Esophagus muscularis mucosa (tissue), 4 donors: ENCODE results near the gene HDLBP.
A peak's percentile ranks its signal among the peaks of the same experiment; 100 is the strongest.

Experiments
- CTCF ChIP-seq, 3 experiments: fragments of 200-600 bp in 2 of 3; fragments of 450-650 bp in 1 of 3; sonication (generic) in 2 of 3; IDR thresholded peaks; one replicate each; pipeline ENCODE4 v1.5.1; 2017 to 2019; ENCODE audit warnings: antibody characterized with exemption in 3 of 3, mild to moderate bottlenecking in 2 of 3, moderate library complexity in 1 of 3
- EP300 ChIP-seq: sonication (generic); formaldehyde crosslinking; IDR thresholded peaks from one replicate; pipeline ENCODE4 v1.6.1; 2017; ENCODE audit warnings: antibody characterized with exemption
- POLR2A ChIP-seq: fragments of 450-650 bp; IDR thresholded peaks from one replicate; pipeline ENCODE4 v1.6.1; 2017; ENCODE audit warnings: antibody characterized with exemption, moderate library complexity, mild to moderate bottlenecking, low read depth
- POLR2AphosphoS5 ChIP-seq, 2 donors: sonication (generic); formaldehyde crosslinking; IDR thresholded peaks; one replicate each; pipeline ENCODE4 v1.6.1; 2017; ENCODE audit warnings: antibody characterized with exemption in 2 of 2

GRCh38 chr2:241271706-241272302 is 43.7 kb downstream of the HDLBP start:
- TF ChIP-seq POLR2A (no peak), CTCF (IDR thresholded peaks at IDR 0.05) (no peak), EP300 (no peak), POLR2AphosphoS5 (IDR thresholded peaks at IDR 0.05) (peak; percentile 58 to 88)
